Hippocampal formation (tissue), 2 donors: ENCODE results near the gene SYN1.

Experiments
- DNase-seq, 2 donors: peaks; one replicate each; lab custom pipeline; 2025; lab: John Stamatoyannopoulos, UW

SYN1 gene

GRCh38 chrX:47597222-47597621, 22.4 kb downstream of the SYN1 start:
- no peak for DNase-seq

DNA sequence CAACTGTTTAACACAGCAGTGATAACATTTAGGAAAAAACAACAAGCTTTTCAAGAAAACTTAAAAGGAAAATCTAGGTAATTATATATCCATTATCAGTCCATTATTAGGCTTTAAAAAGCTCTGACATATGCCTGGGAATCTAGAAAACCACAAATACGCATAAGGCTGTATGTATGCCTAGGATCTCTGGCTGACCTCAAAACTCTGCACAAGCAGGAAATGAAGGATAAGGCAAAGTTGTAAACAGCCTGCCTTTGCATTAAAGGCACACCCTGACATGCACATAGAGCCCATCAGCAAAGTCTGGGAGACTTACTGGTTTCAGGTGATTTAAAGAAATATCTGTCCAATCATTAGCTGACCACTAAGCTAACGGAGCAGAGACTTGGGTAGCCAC, 23.4 kb downstream of the SYN1 start:
- no peak for DNase-seq

DNA sequence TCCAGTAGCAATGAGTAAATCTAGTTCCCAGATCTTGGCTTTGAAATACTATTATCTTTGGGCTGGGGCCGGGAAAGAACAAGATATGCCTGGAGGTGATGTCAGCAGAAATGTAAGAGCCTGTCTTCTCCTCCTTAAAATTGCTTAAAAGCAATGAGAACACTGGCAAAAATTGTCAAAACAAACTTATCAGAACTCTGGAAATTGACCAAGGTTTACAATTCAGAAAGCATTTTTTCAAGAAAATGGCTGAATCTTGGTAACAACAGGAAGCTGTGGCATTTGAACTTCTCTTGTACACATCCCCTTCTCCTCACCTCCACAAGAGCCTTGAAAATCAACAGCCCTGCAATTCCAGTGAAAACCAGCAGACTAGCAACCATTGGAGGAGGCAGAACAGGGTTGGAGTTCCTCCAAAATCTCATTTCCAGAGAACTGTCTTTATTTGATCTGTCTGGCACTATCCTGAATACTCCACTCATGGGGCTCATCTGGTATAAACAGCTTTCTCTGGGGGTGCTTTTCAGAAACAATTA, 23.9 kb downstream of the SYN1 start:
- no peak for DNase-seq

GRCh38 chrX:47593522-47593921, 26.1 kb downstream of the SYN1 start:
- DNase-seq: no peak

DNA sequence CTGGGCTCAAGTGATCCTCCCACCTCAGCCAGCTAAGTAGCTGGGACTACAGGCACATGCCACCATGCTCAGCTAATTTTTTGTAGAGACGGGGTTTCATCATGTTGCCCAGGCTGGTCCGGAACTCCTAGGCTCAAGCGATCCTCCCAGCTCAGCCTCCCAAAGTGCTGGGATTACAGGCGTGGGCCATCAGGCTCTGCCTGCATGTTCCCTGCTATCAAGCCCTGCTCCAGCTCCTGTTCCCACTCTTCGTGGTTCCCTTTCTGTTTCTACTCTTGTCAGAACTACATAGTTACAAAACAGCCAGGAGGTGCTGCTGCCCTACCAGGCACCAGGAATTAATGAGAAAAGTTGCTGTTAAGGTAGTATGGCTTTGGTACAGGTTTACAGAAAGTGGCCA, 28.7 kb downstream of the SYN1 start:
- no peak for DNase-seq

GRCh38 chrX:47587906-47588735, 31.5 kb downstream of the SYN1 start:
- DNase-seq: no peak

- no peak for DNase-seq
Measured at GRCh38 chrX:47587091-47587891, 32.4 kb downstream of the SYN1 start.

DNA sequence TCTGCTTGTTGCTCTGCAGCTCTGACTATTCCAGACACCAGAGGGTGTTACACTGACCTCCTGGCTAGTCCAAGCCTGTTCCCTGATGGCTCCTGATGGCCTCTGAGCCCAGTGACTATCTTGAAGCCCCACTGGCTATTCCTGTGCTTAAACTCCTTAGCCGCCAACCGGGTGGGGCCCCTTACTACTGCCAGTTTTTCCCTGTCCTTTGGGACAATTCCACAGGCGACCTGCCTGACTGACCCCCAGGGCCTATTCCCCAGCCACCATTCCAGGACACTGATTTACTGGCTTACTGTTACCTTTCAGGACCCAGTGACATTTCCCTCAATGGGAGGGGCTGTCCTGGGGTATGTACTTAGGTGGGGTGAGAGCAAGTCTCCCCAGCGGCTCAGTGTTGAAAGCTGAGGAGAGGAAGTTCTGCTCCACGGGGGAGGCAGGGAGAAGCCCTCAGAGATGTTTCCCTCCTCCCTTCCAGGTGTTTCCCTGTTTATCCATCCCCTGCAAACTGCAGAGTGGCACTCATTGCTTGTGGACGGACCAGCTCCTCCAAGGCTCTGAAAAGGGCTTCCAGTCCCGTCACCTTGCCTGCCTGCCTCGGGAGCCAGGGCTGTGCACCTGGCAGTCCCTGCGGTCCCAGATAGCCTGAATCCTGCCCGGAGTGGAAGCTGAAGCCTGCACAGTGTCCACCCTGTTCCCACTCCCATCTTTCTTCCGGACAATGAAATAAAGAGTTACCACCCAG, 33.4 kb downstream of the SYN1 start:
- DNase-seq: no peak

DNA sequence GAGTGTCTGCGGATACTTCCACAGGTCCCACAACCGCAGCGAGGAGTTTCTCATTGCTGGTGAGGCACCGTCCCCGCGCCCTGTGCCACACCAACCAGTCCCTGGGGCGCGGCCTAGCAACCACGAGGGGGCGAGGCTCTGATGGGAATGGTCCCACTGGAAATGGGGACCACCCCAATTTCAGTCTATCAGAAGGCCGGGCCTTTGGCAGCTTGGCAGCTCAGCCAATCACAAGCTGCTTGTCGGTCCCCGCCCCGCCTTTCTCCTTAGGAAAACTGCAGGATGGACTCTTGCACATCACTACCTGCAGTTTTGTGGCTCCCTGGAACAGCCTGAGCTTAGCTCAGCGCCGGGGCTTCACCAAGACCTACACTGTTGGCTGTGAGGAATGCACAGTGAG, 34.4 kb downstream of the SYN1 start:
- no peak for DNase-seq

DNA sequence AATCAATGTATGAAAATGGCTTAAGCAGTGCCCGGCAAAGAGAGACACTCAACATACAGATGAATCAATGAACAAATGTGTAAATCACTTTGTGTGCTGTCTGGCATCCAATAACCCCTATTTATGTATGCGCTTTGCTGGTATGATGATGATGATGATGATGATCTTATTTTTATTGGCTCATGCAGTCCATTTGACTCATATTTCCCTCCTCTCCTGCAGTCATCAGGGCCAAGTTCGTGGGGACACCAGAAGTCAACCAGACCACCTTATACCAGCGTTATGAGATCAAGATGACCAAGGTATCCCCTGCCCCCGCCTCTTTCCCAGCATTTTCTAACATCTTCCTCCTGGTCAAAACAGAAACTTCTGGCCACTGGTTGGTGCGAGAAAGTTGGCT, 34.9 kb downstream of the SYN1 start:
- no peak for DNase-seq

- DNase-seq: no peak
Measured at GRCh38 chrX:47583240-47583861, 36.3 kb downstream of the SYN1 start.

GRCh38 chrX:47581731-47582647, 37.7 kb downstream of the SYN1 start, which contains the start of gene TIMP1:
Gene TIMP1, plus strand, starts transcription at chrX:47582436. Its CDS starts 980 bp downstream, at chrX:47583416.
- peak in 1 of 2 donors; percentile 28 for DNase-seq

DNA sequence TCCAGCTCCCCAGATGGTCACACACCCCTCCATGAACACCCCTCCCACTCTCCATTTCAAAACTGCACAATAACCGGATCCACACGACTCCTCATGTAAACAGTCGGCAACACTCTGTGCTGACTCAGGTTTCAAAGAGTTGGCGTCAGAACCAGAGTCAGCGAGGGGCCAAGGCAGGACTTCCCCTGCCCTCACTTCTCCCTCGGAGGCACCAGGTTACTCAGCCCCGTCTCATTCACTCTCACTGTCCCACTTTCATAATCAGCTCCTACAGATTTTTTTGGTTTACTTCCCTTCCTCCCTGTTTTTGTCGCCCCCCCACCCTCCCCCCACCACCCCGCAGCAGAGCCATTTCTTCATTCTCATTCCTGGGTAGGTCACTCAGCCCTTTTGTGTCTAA, 40.1 kb downstream of the SYN1 start:
- DNase-seq: no peak

- DNase-seq: no peak
Measured at GRCh38 chrX:47578692-47579091, 41.0 kb downstream of the SYN1 start.

- no peak for DNase-seq
Measured at GRCh38 chrX:47577901-47578300, 41.8 kb downstream of the SYN1 start.

DNA sequence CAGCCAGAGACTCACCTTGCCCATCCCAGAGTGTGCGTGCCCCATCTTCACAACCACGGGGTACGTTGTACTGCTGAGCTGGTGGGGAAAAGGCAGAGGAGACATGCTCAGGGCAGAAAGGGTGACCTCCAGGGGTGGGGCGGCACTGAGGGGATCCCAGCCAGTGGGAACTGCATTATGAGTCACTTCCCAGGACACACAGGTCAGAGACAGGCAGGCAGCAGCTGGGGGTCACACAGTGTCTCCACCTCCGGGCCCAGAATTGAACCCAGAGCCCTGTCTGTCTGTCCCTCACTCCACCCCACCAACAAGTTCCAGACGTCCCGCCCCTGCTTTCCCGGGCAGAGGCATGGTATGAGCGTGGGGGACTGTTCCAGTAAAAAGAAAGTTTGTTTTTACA, 42.2 kb downstream of the SYN1 start:
- DNase-seq: no peak

GRCh38 chrX:47576021-47576898, 43.4 kb downstream of the SYN1 start:
- DNase-seq: no peak

- DNase-seq: no peak
Measured at GRCh38 chrX:47574547-47575301, 44.9 kb downstream of the SYN1 start.

DNA sequence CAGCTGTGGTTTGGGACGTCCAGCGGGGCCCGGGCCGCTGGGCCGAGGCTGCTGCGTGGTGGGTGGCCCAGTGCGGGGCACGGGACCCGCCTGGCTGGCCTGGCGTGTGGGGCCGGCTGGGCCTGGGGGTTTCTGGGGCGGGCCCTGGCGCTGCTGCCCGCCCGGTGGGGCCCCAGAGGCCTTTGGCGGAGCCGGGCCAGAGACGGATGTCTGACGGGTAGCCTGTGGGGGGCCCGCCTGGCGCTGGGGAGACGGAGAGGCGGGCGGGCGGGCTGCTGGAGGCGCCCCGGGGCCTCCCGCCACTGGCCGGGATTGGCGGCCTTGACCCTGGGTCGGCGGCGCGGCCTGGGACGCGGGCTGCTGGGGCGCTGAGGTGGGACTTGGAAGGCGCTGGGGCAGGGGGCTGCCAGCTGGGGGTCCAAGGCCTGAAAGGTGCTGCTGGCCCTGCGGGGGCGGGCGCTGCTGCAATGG, 45.5 kb downstream of the SYN1 start:
- DNase-seq: no peak
